Measurements from ENCODE around the gene RNF8. TPM values are rescaled to one million over a fixed set of nuclear protein-coding genes. Genes with fewer than 3 reads are reported as not detected.

RNF8 gene
- total and polyA plus RNA-seq, 2 of the 4 experiments (the other 2 are of a cell fraction) = 16.5 to 17.9 TPM

DNA sequence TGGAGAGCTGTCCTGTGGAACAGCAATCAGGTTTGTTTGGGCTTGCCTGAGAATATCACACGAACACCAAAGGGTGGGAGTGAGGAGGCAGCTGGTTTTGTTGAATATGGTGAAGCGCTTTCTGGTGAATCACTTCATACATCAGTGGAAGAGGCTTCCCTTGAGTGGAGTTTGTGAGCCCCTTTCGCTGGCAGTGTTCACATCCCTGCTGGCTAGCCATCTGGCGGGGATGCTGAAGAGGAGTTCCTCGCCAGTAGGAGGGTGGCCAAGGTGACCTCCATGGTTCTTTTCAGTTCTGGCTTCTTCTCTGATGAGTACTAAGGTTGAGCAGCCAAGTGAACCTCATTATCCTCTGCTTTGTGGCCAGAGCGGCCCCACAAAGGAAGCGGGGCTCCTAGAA, 37.7 kb upstream of the RNF8 start:
- Histone ChIP-seq H2BK20ac (ENCODE audit: low read depth, low read length) (no peak overlapping the region), H3K4me1 (ENCODE audit: control insufficient read depth, insufficient read depth, low read length) (peaks cover 11% of the 10 kb centered on the region), H3K9me1 (ENCODE audit: insufficient read depth, low read length) (peaks cover 24% of the 10 kb centered on the region), H3K4ac (ENCODE audit: low read depth, low read length) (no peak overlapping the region), H3K9me3 (ENCODE audit: control insufficient read depth, insufficient read depth, low read length) (no peaks in the 10 kb centered on the region), H2BK120ac (ENCODE audit: low read depth, low read length) (no peak overlapping the region), H3K23ac (ENCODE audit: low read depth, low read length) (no peak overlapping the region), H3K18ac (ENCODE audit: low read depth, low read length) (no peak overlapping the region), H3K56ac (ENCODE audit: extremely low read depth, insufficient read depth, low read length) (no peak overlapping the region), H4K91ac (ENCODE audit: insufficient read depth, low read depth, low read length) (no peak overlapping the region), H3K27me3 (ENCODE audit: control insufficient read depth, insufficient read depth, low read length) (no peaks in the 10 kb centered on the region), H2BK15ac (ENCODE audit: low read depth, low read length) (no peak overlapping the region), H3K4me3 (ENCODE audit: insufficient read depth, low read depth, low read length) (no peak overlapping the region), H3K14ac (replicated peaks; ENCODE audit: low read depth, low read length) (no peak overlapping the region), H3K79me1 (ENCODE audit: low read depth in 1 of 2, low read length in 2 of 2) (peaks cover 0 to 7% of the 10 kb centered on the region in 2 experiments; a peak in 2 of 4 replicates), H2AK5ac (ENCODE audit: low read depth, low read length) (no peak overlapping the region), H4K5ac (ENCODE audit: low read depth, low read length) (no peak overlapping the region), H3K27ac (ENCODE audit: insufficient read depth, low read length) (no peak overlapping the region), H3K36me3 (ENCODE audit: control insufficient read depth, insufficient read depth, low read length) (peaks cover 59% of the 10 kb centered on the region), H4K20me1 (ENCODE audit: insufficient read depth, low read length) (peaks cover 9% of the 10 kb centered on the region; the same call in 1 of the 2 replicates), H3K9ac (ENCODE audit: low read depth, low read length) (no peak overlapping the region), H3K4me2 (ENCODE audit: low read depth, low read length) (no peak overlapping the region), H4K8ac (ENCODE audit: low read depth in 2 of 2, low read length in 2 of 2) (no peak overlapping the region), H2BK5ac (ENCODE audit: low read depth, low read length, poor library complexity, severe bottlenecking) (no peak overlapping the region), H2AFZ (replicated peaks; ENCODE audit: low read length, poor library complexity) (no peak overlapping the region), H2AK9ac (replicated peaks; ENCODE audit: low read depth, low read length, poor library complexity) (peak overlapping the region; percentile 9)
- intact Hi-C loops (cut with micrococcal nuclease) = no loop called here
- no peak for ATAC-seq (ENCODE audit: low read depth)
- WGBS, 2 experiments (ENCODE audit: extremely low coverage in 2 of 2, insufficient read length in 1 of 2) = no CpG with 5 or more reads among the region's 7 CpGs
- no peak for DNase-seq
- CTCF ChIA-PET = no interaction called here
- no TSS peak for BruUV-seq (replicated peaks)
- in situ Hi-C loops (cut with MboI; ENCODE audit: low sequenced_read_pairs) = no loop called here
- POLR2A ChIA-PET (ENCODE audit: unreplicated experiment) = no interaction called here
- dilution Hi-C loops (cut with HindIII; ENCODE audit: low sequenced_read_pairs, unreplicated experiment) = no loop called here
- TF ChIP-seq MXI1 (IDR thresholded peaks at IDR 0.05; ENCODE audit: borderline replicate concordance, low read depth, low read length) = no peak
- TF ChIP-seq, protein P1, sequence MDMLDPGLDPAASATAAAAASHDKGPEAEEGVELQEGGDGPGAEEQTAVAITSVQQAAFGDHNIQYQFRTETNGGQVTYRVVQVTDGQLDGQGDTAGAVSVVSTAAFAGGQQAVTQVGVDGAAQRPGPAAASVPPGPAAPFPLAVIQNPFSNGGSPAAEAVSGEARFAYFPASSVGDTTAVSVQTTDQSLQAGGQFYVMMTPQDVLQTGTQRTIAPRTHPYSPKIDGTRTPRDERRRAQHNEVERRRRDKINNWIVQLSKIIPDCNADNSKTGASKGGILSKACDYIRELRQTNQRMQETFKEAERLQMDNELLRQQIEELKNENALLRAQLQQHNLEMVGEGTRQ (IDR thresholded peaks at IDR 0.05; ENCODE audit: low read depth, low read length) = no peak
- TF ChIP-seq NFE2L2 (IDR thresholded peaks at IDR 0.05; ENCODE audit: low read depth, low read length) = no peak
- TF ChIP-seq, protein P2, sequence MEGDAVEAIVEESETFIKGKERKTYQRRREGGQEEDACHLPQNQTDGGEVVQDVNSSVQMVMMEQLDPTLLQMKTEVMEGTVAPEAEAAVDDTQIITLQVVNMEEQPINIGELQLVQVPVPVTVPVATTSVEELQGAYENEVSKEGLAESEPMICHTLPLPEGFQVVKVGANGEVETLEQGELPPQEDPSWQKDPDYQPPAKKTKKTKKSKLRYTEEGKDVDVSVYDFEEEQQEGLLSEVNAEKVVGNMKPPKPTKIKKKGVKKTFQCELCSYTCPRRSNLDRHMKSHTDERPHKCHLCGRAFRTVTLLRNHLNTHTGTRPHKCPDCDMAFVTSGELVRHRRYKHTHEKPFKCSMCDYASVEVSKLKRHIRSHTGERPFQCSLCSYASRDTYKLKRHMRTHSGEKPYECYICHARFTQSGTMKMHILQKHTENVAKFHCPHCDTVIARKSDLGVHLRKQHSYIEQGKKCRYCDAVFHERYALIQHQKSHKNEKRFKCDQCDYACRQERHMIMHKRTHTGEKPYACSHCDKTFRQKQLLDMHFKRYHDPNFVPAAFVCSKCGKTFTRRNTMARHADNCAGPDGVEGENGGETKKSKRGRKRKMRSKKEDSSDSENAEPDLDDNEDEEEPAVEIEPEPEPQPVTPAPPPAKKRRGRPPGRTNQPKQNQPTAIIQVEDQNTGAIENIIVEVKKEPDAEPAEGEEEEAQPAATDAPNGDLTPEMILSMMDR (conservative IDR thresholded peaks at IDR 0.05; ENCODE audit: low read depth, low read length) = no peak
- no peak for TF ChIP-seq RAD21 (IDR thresholded peaks at IDR 0.05; ENCODE audit: low read length)
- no peak for TF ChIP-seq POLR2A (IDR thresholded peaks at IDR 0.05; ENCODE audit: low read depth, low read length)
- no peak for TF ChIP-seq RFX5 (IDR thresholded peaks at IDR 0.05; ENCODE audit: low read depth, low read length)
- no peak for TF ChIP-seq MAZ (IDR thresholded peaks at IDR 0.05; ENCODE audit: borderline replicate concordance, low read depth, low read length)
- TF ChIP-seq CHD1 (IDR thresholded peaks at IDR 0.05; ENCODE audit: low read depth, low read length) = no peak
- TF ChIP-seq BHLHE40 (IDR thresholded peaks at IDR 0.05; ENCODE audit: low read depth, low read length) = no peak
- TF ChIP-seq SMC3 (IDR thresholded peaks at IDR 0.05; ENCODE audit: low read depth, low read length) = no peak
- no peak for TF ChIP-seq MAFK (IDR thresholded peaks at IDR 0.05; ENCODE audit: low read depth, low read length)
- no peak for TF ChIP-seq FOS (IDR thresholded peaks at IDR 0.05; ENCODE audit: low read depth, low read length)
- TF ChIP-seq RCOR1 (IDR thresholded peaks at IDR 0.05; ENCODE audit: insufficient replicate concordance, low read length) = no peak
- TF ChIP-seq CEBPB (IDR thresholded peaks at IDR 0.05; ENCODE audit: low read depth, low read length) = no peak
- TF ChIP-seq, protein P3, sequence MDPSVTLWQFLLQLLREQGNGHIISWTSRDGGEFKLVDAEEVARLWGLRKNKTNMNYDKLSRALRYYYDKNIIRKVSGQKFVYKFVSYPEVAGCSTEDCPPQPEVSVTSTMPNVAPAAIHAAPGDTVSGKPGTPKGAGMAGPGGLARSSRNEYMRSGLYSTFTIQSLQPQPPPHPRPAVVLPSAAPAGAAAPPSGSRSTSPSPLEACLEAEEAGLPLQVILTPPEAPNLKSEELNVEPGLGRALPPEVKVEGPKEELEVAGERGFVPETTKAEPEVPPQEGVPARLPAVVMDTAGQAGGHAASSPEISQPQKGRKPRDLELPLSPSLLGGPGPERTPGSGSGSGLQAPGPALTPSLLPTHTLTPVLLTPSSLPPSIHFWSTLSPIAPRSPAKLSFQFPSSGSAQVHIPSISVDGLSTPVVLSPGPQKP (IDR thresholded peaks at IDR 0.05; ENCODE audit: borderline replicate concordance, low read depth, low read length) = no peak

Measured in IMR-90 (cell line).